GM12865 (cell line): ENCODE results near the gene GCSH.

Experiments
- DNase-seq: peaks from one replicate; pipeline ENCODE4 v3.0.0; 2010; ENCODE audit warnings: low read depth
- H3K4me3 ChIP-seq: 2 replicates; pipeline ENCODE4 v1.5.1; 2011; ENCODE audit warnings: mild to moderate bottlenecking, low read depth, low read length, control low read depth
- TF ChIP-seq, protein P1 (sequence below): IDR thresholded peaks from 2 replicates; pipeline ENCODE4 v1.5.1; 2011; ENCODE audit warnings: low read length, control low read depth, low read depth, inconsistent platforms; ENCODE audit not compliant: insufficient read depth; ENCODE audit errors: missing control alignments

GCSH gene

DNA sequence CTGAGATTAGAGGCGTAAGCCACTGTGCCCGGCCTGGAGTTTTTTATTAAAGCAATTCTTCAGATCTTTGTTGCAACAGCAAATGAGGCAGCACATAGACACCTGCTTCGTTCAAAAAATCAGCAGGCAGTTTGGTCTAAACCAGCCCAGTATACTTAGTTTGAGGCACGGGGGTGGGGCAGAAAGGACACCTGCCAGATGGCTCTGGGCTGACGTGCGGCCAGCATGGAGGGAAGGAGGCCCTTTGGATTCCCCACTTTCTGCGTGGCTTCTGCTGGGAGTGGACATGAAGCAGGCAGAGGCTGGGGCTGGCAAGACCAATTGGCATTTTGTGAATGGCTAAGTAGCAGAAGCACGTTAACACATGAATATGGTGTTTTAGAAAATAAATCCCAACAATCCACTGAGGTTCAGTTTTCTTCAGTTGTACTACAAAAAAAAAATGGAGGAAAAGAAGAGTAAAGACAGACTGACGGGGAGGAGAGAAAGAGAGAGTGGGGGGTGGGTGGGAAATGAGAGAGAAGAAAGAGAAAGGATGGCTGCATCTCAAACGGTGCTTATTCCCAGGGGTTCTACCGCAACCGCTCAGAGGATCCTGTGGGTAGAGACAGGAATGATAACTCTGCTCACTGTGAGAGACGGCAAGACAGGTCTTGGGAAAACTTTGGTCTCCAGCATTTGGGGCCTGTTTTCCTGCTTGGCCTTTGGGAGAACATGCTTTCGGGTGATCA, 35.5 kb downstream of the GCSH start:
- no peak for DNase-seq
- TF ChIP-seq, protein P1, sequence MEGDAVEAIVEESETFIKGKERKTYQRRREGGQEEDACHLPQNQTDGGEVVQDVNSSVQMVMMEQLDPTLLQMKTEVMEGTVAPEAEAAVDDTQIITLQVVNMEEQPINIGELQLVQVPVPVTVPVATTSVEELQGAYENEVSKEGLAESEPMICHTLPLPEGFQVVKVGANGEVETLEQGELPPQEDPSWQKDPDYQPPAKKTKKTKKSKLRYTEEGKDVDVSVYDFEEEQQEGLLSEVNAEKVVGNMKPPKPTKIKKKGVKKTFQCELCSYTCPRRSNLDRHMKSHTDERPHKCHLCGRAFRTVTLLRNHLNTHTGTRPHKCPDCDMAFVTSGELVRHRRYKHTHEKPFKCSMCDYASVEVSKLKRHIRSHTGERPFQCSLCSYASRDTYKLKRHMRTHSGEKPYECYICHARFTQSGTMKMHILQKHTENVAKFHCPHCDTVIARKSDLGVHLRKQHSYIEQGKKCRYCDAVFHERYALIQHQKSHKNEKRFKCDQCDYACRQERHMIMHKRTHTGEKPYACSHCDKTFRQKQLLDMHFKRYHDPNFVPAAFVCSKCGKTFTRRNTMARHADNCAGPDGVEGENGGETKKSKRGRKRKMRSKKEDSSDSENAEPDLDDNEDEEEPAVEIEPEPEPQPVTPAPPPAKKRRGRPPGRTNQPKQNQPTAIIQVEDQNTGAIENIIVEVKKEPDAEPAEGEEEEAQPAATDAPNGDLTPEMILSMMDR, result no peak
- H3K4me3 ChIP-seq, result no peak overlapping the region

DNA sequence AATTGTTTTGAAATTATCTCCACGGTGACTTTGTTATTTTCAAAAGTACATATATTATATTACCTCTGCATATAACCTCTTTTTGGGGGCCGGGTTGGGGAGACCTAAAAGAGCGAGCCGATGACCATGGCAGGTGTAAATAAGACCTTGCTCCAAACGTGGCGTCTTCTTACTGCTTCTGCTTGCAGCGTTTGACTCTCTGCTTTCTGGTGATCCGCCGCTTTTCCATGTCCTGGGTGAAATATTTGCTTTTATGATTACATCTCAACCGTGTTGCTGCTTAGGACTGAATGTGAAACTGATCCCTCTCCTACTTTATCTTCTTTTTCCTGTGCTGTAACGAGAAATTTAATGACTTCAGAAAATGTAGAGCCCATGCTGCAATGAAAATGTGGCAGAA, 42.4 kb downstream of the GCSH start:
- TF ChIP-seq, protein P1, result no peak
- H3K4me3 ChIP-seq, result no peak overlapping the region
- no peak for DNase-seq

DNA sequence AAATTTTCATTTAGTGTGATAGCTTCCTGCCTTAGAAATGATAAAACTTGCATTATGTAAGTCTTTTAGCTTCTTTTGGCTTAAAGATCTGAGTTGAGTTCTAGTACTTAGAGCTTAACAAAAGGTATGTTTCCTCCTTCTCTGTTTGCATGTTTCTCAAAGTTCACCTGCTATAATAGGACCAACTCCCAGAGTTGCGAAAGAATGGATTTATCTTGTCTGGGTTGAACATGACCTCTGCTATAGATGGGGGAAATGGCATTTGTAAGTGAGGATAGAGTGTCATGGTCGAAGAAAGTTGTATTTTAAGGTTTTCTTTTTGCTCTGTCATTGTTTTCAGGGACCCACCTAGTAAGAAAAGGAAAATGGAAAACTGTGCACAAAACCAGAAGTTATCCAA, 53.4 kb downstream of the GCSH start:
- H3K4me3 ChIP-seq, result no peak overlapping the region
- no peak for DNase-seq
- TF ChIP-seq, protein P1, result no peak

DNA sequence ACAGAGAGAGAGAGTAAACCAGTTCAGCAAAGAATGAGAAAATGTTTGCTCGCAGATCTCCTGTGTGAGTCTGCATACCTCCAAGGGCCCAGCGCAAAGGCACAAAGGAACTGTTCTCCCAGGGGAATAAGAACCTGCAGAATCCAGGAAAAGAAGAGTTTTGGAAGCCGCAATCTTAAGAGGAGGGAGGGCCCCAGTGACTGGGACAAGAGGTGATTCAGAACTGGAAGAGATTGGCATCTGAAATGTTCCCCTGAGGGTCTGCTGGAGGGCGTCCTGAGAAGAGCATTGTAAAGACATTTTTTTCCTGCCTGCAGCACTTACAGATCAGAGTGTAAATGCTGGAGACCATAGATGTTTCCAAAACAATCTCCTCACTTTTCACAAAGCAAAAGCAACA, 54.5 kb downstream of the GCSH start:
- DNase-seq, result no peak
- H3K4me3 ChIP-seq, result no peak overlapping the region
- TF ChIP-seq, protein P1, result no peak

DNA sequence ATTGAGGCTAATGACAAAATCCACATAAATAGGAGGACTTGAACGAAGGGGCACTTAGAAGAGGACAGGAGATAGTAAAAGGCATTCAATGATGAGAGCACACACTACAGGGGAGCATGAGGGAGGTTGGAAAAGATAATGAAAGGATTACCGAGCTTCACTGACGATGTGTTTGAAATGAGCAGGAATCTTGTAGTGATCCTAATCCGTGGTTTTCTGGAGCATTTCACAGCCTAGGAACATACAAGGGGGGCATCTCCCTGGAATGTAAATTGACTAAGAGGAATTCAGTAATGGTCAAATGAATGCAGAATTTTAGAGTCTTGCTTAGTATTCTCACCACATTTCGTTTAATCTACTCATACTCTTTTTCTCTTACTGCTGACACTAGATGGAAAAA, 55.4 kb downstream of the GCSH start:
- TF ChIP-seq, protein P1, result no peak
- no peak for DNase-seq

DNA sequence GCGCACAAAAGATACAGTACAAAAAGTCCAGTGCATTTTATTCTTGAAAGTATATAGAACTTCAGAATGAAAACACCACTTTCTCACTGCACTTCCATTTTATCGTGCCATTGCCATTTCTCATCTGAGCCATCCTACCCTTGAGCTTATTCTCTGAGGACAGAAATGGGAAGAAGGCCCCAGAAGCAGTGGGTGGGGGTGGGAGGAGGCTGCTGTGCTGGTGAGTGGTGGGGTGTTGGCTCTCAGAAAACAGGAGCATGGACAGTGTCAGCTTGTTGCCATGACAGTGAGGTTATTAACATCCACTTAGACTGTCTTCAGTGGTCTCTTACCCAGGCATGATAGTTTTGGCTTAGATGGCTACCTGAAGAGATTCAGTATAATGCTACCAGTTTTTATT, 56.1 kb downstream of the GCSH start:
- DNase-seq, result no peak
- H3K4me3 ChIP-seq, result no peak overlapping the region
- TF ChIP-seq, protein P1, result no peak

More for the DNA sequence above, 55.4 kb downstream of the GCSH start:
- no peak overlapping the region for H3K4me3 ChIP-seq
